ENCODE results near the gene GRIA1.

Gene GRIA1

DNA sequence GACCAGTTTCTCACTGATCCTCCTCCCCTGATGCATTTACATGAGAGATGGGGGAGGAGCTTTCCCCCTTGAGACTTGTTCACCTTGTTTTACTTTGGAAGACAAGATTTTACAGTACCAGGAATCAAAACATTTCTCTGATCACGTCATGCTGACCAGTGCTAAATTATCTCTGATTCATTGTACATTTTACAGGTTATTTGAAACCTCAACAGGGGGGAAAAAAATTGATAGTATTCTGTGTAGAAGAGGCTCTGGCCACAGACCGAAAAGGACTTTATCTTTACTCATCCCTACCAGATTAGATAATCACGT, 133.9 kb downstream of the GRIA1 start:
- no peak for DNase-seq (ENCODE audit: low spot score)
- TF ChIP-seq, protein P1, sequence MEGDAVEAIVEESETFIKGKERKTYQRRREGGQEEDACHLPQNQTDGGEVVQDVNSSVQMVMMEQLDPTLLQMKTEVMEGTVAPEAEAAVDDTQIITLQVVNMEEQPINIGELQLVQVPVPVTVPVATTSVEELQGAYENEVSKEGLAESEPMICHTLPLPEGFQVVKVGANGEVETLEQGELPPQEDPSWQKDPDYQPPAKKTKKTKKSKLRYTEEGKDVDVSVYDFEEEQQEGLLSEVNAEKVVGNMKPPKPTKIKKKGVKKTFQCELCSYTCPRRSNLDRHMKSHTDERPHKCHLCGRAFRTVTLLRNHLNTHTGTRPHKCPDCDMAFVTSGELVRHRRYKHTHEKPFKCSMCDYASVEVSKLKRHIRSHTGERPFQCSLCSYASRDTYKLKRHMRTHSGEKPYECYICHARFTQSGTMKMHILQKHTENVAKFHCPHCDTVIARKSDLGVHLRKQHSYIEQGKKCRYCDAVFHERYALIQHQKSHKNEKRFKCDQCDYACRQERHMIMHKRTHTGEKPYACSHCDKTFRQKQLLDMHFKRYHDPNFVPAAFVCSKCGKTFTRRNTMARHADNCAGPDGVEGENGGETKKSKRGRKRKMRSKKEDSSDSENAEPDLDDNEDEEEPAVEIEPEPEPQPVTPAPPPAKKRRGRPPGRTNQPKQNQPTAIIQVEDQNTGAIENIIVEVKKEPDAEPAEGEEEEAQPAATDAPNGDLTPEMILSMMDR (IDR thresholded peaks at IDR 0.05; ENCODE audit: extremely low read depth, missing control alignments) = no peak

DNA sequence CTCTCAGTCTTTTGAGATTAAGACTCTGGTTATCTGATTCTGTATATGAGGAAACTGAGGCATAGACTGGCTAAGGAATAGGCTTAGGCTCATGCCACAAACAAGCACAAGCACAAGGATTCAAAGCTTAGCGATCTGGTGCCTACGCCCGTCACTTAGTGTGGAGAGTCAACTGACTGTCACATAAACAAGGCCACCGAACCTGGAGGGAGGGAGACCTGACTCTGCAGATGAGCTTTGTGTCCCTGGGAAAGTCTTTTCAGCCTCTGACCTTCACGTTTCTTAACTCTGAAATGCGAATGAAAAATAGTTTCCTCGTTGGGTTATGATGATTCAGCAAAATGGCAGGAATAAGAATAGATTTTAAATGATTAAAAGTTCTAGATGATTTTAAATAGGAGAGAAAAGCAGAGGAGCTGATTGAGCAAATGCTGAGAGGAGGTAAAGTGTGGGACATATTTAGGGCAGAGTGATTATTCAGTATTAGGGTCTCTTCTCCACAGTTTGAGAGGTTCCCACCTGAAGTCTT, 135.4 kb downstream of the GRIA1 start:
- TF ChIP-seq, protein P1 (IDR thresholded peaks at IDR 0.05; ENCODE audit: extremely low read depth, missing control alignments) = no peak
- DNase-seq (ENCODE audit: low spot score) = no peak

DNA sequence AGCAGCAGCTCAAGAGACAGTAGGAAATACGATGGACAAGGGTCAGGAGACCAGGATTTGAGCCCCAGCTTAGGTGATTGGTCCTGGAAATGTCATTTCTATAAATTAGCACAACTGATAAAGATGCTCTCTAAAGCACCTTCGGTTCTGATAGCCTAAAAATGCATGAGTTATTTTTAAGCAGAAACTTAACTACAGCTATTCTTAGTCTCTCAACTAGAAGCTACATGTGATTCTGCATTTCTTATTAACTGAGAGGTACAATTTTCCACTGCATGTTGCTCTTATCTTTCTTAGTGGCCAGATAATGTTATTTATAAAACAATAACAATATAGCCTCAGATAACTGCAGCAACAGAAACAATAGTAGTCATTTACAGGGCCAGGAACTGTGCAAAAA, 136.4 kb downstream of the GRIA1 start:
- DNase-seq (ENCODE audit: low spot score) = no peak
- TF ChIP-seq, protein P1 (IDR thresholded peaks at IDR 0.05; ENCODE audit: extremely low read depth, missing control alignments) = no peak

DNA sequence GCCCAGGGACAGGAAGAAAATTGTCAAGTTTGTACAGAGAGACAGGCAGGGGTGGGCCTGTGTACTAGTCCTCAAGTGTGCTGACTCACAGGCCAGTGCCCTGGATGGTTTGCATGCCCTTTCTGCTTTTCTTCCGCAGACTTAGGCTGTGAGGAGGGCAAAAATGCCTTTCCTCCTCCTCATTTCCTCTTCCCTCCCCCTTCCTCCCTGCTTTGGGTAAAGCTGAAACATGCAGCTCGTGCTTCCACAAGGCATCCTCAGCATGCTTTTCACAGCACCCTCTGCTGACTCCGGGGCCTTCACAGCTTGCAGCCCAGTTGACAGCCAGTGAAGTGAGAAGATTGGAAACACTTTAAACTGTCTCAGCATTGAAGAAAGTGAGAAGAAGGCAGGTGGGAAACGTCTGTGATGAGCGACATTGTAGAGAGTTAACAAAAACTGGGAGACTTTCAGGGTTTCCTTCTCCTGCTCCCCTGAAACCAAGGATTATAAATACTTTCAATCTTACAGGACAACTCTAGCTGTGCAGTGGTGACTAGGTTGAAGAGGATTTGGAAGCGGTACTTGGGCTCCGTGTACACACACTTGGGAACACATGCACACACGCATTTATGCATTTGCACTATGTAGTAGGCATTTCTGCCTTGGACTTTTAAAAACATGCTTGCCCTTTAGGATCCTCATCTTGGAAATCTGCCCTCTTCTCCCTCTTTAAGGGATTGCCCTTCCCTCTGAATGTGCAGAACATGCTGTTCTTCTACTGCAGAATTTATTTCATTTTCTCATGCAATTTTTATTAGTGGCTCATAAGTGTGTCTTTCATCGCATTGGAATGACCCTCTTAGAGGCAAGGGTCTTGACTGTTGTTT, 138.8 kb downstream of the GRIA1 start:
- DNase-seq (ENCODE audit: low spot score) = no peak
- TF ChIP-seq, protein P1 (IDR thresholded peaks at IDR 0.05; ENCODE audit: extremely low read depth, missing control alignments) = no peak

DNA sequence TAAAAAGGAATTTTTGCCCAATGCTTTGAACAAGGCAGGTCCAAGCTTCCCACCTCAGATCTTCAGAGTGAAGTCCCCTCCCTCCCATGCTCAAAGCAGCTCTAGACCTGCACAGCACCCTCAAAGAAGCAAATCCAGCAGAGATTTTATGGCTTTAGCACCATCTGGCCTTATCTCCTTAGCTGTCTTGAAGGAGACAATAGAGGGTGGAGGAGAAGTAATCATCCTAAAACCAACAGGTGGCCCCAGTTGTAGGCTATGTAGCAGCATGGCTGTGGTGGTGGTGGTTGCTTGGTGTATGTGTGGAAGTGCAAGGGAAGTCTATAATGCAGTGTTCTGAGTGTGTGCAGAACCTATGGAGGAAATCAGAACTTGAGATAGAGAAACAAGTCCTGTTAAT, 140.1 kb downstream of the GRIA1 start:
- TF ChIP-seq, protein P1 (IDR thresholded peaks at IDR 0.05; ENCODE audit: extremely low read depth, missing control alignments) = no peak
- no peak for DNase-seq (ENCODE audit: low spot score)

DNA sequence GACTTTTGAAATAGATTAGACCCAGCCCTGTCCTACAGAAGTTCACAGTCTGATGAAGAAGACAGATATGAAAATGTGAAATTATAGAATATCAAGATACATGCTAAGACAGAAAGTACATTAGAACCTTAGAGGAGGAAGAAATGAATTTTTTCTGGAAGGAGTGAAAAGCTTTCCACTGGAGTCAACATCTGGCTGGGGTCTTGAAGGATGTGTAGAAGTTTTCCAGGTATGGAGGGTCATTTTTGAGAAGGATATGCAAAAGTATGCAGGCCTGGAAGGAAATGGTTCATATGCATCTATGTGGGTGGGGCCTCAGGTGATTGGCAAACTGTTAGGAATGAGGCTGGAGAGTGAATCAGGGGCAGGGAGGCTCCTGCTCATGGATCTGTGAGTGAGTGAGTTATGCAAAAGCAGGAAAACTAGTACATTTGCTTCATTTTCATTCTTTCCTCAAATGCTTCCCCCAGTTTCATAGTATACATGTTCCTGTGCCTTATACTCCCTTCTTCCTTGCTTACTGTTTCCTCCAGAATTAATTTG, 142.3 kb downstream of the GRIA1 start:
- TF ChIP-seq, protein P1 (IDR thresholded peaks at IDR 0.05; ENCODE audit: extremely low read depth, missing control alignments) = no peak
- no peak for DNase-seq (ENCODE audit: low spot score)

DNA sequence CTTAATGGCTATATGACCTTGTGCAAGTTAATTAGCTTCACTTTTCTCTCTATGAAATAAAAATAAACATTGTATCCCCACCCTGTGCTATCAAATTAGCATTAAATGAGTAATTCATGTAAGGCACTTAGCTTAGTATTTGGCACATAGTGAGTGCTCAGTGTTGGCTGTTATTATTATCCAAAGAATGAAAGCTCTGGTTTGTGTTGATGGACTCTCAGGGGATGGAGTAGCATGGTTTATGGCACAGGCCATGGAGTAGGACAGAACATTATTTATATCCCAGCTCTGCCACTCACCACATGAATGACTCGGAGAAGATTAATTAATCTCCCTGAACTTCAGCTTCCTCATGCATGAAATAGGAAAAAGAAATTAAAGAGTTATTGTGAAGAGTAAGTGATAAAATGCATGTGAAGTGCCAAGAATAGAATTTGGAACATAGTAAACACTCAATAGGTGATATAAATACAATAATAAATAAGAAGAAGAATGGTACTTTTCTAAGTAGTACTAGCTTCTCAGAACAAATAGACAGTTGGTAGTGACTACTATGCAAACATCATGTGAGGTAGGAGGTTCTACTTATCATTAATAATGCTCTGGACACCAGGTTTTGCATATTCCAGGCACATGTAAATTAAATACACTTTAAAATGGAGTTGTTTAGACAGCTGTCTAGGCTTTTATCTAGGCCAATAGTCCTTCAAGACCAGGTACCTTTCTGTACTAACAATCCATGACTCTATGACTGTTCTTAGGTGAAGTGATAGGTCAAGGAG, 146.4 kb downstream of the GRIA1 start:
- no peak for DNase-seq (ENCODE audit: low spot score)
- TF ChIP-seq, protein P1 (IDR thresholded peaks at IDR 0.05; ENCODE audit: extremely low read depth, missing control alignments) = no peak
